ENCODE data around the gene ICE1.

DNA sequence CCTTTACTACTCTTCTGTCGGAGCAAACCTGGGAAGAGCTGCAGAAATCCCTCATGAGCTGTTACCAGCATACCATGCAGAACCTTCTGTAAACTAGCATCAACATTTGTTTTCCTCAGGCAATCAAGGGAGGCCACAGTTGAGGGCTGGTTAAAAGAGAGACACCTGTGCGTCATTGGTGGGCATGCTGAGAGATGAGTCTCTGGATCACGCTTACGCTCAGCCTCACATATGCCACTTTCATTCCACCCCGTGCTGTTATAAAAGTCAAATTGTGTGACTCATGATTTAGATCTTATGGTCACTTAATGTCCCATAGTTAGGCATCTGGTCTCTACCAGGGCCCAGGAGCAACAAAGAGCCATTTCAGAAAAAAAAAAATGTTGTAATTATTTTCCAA lies 18.1 kb upstream of the ICE1 start:
- TF ChIP-seq, protein P1, sequence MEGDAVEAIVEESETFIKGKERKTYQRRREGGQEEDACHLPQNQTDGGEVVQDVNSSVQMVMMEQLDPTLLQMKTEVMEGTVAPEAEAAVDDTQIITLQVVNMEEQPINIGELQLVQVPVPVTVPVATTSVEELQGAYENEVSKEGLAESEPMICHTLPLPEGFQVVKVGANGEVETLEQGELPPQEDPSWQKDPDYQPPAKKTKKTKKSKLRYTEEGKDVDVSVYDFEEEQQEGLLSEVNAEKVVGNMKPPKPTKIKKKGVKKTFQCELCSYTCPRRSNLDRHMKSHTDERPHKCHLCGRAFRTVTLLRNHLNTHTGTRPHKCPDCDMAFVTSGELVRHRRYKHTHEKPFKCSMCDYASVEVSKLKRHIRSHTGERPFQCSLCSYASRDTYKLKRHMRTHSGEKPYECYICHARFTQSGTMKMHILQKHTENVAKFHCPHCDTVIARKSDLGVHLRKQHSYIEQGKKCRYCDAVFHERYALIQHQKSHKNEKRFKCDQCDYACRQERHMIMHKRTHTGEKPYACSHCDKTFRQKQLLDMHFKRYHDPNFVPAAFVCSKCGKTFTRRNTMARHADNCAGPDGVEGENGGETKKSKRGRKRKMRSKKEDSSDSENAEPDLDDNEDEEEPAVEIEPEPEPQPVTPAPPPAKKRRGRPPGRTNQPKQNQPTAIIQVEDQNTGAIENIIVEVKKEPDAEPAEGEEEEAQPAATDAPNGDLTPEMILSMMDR (IDR thresholded peaks at IDR 0.05): no peak
- TF ChIP-seq POLR2A (IDR thresholded peaks at IDR 0.05): no peak

All from esophagus squamous epithelium (tissue), 4 donors.